AG04450 (cell line): ENCODE measurements around the gene NPM1. TPM values are rescaled to one million over a fixed set of nuclear protein-coding genes. Genes with fewer than 3 reads are reported as not detected.

ENCODE experiments used
- CTCF ChIA-PET: fragments of 300-600, 350-600 bp; formaldehyde crosslinking; extraction: SDS; loops from one replicate; lab custom pipeline; 2022; ENCODE audit warnings: antibody characterized with exemption, inconsistent platforms; lab: Charles Lee
- POLR2A ChIA-PET: fragments of 350-600 bp; formaldehyde crosslinking; extraction: SDS; loops from one replicate; lab custom pipeline; 2021; ENCODE audit warnings: antibody characterized with exemption, inconsistent platforms; lab: Yijun Ruan, JAX
- DNase-seq: peaks from one replicate; pipeline ENCODE4 v3.0.0-alpha.2; 2011; ENCODE audit warnings: low read depth, low spot score
- H3K27ac ChIP-seq: one replicate; pipeline ENCODE4 v1.5.1; 2012; ENCODE audit warnings: low read depth, low read length, control low read depth
- H3K27me3 ChIP-seq: one replicate; pipeline ENCODE4 v1.6.0; 2012; ENCODE audit warnings: low read length; ENCODE audit not compliant: control insufficient read depth, insufficient read depth
- H3K4me3 ChIP-seq: 2 replicates; pipeline ENCODE4 v1.5.1; 2011; ENCODE audit warnings: mild to moderate bottlenecking, low read depth, low read length, control low read depth
- H3K9me3 ChIP-seq: 2 replicates; pipeline ENCODE4 v1.5.1; 2012; ENCODE audit warnings: low read length; ENCODE audit not compliant: control insufficient read depth, insufficient read depth
- CTCF ChIP-seq: IDR thresholded peaks from 2 replicates; pipeline ENCODE4 v1.5.1; 2011; ENCODE audit warnings: low read depth, low read length, control low read depth, inconsistent platforms
- polyA plus RNA-seq: library from polyadenylated mRNA; depleted of rRNA; stranded (reverse); fragments of >200 nt; gene quantifications from 2 replicates; pipeline ENCODE4 v1.2.3, GENCODE V29; 2011

NPM1 gene
- polyA plus RNA-seq, 1 experiment: 2,664 TPM

GRCh38 chr5:171418316-171418981 is 30.8 kb downstream of the NPM1 start:
- ChIA-PET CTCF (interaction anchor here (0.6 to 7.8 kb wide), 31 partner anchors 10 to 621 kb away, joined by 3 to 141 read pairs (median 4); no protein-coding TSS in a partner anchor), POLR2A (interaction anchor here (1.0 kb wide), 1 partner anchor 178 kb away, joined by 3 read pairs; no protein-coding TSS in a partner anchor)
- H3K9me3 ChIP-seq: no peaks in the 10 kb centered on the region
- no peak overlapping the region for H3K27ac ChIP-seq
- peak; percentile 90 for TF ChIP-seq CTCF
- DNase-seq: peak; percentile 72
- peak overlapping the region; percentile 54 for H3K4me3 ChIP-seq
- peaks cover 8% of the 10 kb centered on the region for H3K27me3 ChIP-seq

- H3K4me3 ChIP-seq: peak within 1 kb of the TSS; percentile 54
- CTCF ChIA-PET: interaction anchor here (0.6 to 7.8 kb wide), 29 partner anchors 10 to 866 kb away, joined by 3 to 141 read pairs (median 4); no protein-coding TSS in a partner anchor
- H3K27me3 ChIP-seq: peaks cover 8% of the 10 kb centered on the region
- H3K27ac ChIP-seq: no peak within 1 kb of the TSS
- no peaks in the 10 kb centered on the region for H3K9me3 ChIP-seq
- POLR2A ChIA-PET: interaction anchor here (1.0 kb wide), 1 partner anchor 177 kb away, joined by 3 read pairs; no protein-coding TSS in a partner anchor
- DNase-seq: no peak
- no peak for TF ChIP-seq CTCF
These were observed 31.5 kb downstream of the NPM1 start, which contains the start of gene FGF18 for GRCh38 chr5:171418982-171419687. FGF18 (plus strand) TSS chr5:171419647; CDS start chr5:171420200, 553 bp downstream.

- H3K27ac ChIP-seq: no peak overlapping the region
- no peak for DNase-seq
- TF ChIP-seq CTCF: no peak
- H3K9me3 ChIP-seq: no peaks in the 10 kb centered on the region
- peak overlapping the region; percentile 46 for H3K4me3 ChIP-seq
- H3K27me3 ChIP-seq: peaks cover 8% of the 10 kb centered on the region
- ChIA-PET CTCF (interaction anchor here (0.7 to 7.8 kb wide), 20 partner anchors 9 to 865 kb away, joined by 3 to 141 read pairs (median 4); no protein-coding TSS in a partner anchor), POLR2A (no interaction called here)
These were observed 32.2 kb downstream of the NPM1 start for GRCh38 chr5:171419688-171420430.

GRCh38 chr5:171420431-171421241 is 33.0 kb downstream of the NPM1 start:
- no peak for TF ChIP-seq CTCF
- H3K27ac ChIP-seq: no peak overlapping the region
- peak overlapping the region; percentile 46 for H3K4me3 ChIP-seq
- CTCF ChIA-PET: interaction anchor here (1.1 to 7.8 kb wide), 2 partner anchors 190 to 488 kb away, joined by 3 to 141 read pairs; no protein-coding TSS in a partner anchor
- POLR2A ChIA-PET: interaction anchor here (0.7 kb wide), 1 partner anchor 175 kb away, joined by 3 read pairs; no protein-coding TSS in a partner anchor
- DNase-seq: peak; percentile 67
- H3K27me3 ChIP-seq: peaks cover 8% of the 10 kb centered on the region
- no peaks in the 10 kb centered on the region for H3K9me3 ChIP-seq
